GM18508 (cell line): ENCODE results near the gene SPHK2.

ENCODE experiments used
- ATAC-seq: cut with Tn5 transposase; IDR thresholded peaks from one replicate; pipeline ENCODE4 v1.9.1; 2021; ENCODE audit warnings: moderate number of reproducible peaks; ENCODE audit not compliant: insufficient read depth, unreplicated experiment

The SPHK2 gene

GRCh38 chr19:48634424-48635262 lies 15.3 kb downstream of the SPHK2 start:
- ATAC-seq = no peak

GRCh38 chr19:48635263-48635965 lies 16.1 kb downstream of the SPHK2 start:
- no peak for ATAC-seq

GRCh38 chr19:48635966-48636858 lies 16.9 kb downstream of the SPHK2 start:
- no peak for ATAC-seq

DNA sequence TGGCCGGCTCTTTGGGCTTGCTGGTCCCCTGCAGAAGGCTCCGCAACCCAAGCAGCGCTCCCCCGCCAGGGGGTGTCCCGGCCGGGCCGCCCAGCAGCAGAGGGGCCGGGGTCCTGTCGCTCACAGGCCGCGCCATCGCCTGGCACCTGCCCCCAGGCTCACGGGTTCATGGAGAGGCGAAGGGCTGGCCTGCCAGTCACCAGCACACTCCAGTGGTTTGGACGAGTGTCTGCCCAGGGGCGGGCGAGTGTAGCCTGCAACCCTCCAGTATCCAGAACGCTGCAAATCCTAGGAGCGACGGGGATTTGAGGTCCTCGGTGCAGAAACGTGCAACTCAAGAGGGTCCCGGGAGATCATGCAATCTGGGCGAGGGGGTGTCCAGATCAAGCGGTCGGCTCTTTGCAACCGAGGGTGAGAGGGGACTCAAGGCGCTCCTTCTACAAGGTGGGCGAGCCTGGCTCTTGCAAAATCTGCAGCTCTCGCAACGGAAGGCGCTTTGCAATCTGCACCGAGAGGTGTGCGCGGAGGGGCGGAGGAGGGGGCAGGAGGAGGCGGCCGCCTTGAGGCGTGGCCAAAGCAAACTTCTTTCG lies 17.6 kb downstream of the SPHK2 start, which contains the start of gene DBP:
DBP (minus strand) TSS at position 521 of the 590 bp plus-strand sequence; CDS start at position 136, 385 bp downstream.
- ATAC-seq = no peak

GRCh38 chr19:48637449-48637947 lies 18.2 kb downstream of the SPHK2 start:
- peak; percentile 38 for ATAC-seq

- ATAC-seq = peak; percentile 17
Measured at GRCh38 chr19:48637948-48638830, 18.9 kb downstream of the SPHK2 start.

DNA sequence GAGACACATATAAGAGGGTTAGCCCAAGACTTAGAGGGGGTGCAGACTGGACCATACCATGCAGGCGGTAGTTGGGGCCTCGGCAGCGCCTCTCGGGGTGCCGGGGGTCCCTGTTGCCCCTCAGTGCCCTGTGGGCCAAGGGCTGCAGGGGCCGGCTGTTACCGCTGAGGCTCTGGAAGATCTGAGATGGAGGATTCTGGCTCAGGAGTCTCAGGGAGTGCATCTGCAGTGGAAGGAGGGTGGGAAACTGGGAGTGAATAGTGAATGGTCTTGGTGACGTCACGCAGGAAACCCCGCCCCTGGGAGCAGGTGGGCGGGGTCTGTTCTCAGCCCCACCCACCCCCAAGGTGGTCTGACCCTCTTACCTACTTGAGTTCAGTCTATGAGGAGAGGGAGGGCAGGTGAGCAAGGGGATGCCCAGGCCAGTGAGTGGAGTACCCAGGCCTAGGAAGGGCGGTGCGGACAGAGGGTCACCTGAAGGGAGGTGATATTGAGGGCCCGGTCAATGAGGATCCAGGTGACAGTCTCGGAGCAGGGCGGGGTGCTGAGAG lies 19.6 kb downstream of the SPHK2 start:
- ATAC-seq = no peak

GRCh38 chr19:48639483-48640375 lies 20.4 kb downstream of the SPHK2 start:
- no peak for ATAC-seq

DNA sequence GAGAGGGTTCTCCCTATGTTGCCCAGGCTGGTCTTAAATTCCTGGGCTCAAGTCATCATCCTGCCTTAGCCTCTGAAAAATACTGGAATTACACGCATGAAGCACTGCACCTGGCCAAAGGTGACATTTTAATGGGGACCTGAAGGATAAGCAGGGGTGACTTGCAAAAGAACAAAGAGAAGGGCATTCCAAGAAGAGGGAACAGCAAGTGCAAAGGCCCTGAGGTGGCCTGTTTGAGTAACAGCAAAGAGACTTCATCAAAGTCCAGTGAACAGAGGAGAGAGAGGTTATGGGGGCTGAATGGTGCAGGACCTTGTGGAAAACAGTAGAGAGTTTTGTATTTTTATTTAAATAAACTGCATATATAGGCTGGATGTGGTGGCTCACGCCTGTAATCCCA lies 22.5 kb downstream of the SPHK2 start:
- no peak for ATAC-seq

- ATAC-seq = no peak
Measured at GRCh38 chr19:48642862-48643261, 23.6 kb downstream of the SPHK2 start.

GRCh38 chr19:48644355-48644754 lies 25.0 kb downstream of the SPHK2 start:
- no peak for ATAC-seq

GRCh38 chr19:48644839-48645619 lies 25.7 kb downstream of the SPHK2 start:
- ATAC-seq = no peak

- no peak for ATAC-seq
Measured at GRCh38 chr19:48645620-48646000, 26.3 kb downstream of the SPHK2 start.

DNA sequence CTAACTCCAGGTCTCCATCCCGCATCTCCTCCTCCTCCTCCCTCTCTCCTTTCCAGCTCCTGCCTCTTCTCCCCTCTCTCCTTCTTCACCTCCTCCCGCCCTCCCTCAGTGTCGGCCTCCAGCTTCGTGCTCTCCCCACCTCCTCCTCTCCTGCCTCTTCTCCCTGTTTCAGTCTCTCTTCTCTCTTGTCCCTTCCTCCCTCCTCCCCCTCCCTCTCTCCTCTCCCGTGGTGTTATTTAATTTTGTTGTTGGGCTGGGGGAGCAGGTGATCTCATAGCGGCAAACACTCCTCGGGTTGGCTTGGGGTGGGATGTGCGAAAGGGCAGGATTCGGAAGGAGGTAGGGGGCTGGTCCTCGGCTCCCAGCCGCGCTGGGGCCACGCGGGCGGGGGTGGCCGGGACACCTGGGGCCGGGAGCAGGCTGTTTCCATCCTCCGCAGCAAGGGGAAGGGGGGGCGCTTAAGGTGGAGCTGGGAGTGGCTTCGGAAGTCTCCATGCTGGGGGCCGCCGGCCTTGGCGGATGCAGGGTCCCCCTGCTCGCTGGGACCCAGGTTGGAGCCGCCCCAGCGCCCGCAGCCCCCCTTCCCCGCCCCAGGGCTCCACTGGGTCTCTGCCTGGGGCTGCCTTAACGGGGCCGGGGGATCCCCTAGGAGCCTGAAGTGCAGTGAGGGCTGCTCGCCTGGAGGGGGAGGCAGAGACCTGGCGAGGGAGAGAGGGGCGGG lies 26.9 kb downstream of the SPHK2 start, which contains the start of gene CA11:
CA11 (minus strand) TSS at position 187 of the 721 bp plus-strand sequence. CDS start 555 bp downstream, outside the sequence.
- no peak for ATAC-seq

GRCh38 chr19:48646722-48647216 lies 27.5 kb downstream of the SPHK2 start:
- ATAC-seq = no peak

GRCh38 chr19:48648134-48648533 lies 28.8 kb downstream of the SPHK2 start:
- ATAC-seq = no peak
